NAMALWA (cell line): Measurements from ENCODE around the gene SLC13A5.

Source experiments
- DNase-seq: peaks from one replicate; pipeline ENCODE4 v3.0.0-alpha.2; 2015; ENCODE audit warnings: low spot score

SLC13A5 gene

DNA sequence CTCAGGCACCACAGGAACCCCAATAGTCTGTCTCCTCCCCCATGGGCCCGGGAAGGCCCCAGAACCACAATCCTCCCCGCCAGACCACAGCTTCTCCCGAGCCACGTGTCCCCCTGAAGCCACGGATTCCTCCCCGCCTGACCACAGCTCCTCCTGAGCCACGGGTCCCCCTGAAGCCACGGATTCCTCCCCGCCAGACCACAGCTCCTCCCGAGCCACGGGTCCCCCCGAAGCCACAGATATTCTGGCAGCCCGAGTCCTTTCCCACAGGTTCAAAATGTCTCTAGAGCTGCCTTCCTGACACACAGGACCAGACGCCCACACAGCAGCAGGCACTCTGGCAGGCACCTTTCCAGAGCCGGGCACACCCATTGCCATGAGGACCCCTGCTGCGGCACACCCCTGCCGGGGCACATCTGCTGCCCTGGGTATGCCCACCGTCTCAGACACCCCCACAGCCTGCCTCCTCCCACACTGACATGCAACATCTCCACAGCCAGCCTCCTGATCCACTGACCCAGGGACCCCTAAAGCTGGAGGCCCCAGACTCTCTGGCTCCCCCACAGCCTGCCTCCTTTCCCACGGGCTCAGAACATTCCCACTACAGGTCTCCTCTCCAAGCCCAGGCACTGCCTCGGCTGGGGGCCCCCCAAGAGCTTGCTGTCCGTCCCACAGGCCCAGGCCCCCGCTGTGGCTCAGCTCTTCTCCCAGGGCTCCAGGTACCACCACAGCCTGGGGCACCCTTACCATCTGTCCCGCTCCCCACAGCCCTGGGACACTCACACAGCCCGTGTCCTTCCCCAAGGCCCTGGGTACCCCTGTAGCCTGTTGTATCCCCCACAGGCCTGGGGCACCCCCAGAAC lies 74.9 kb downstream of the SLC13A5 start:
- no peak for DNase-seq

- DNase-seq, result no peak
These were observed 75.7 kb downstream of the SLC13A5 start for GRCh38 chr17:6637458-6637840.

DNA sequence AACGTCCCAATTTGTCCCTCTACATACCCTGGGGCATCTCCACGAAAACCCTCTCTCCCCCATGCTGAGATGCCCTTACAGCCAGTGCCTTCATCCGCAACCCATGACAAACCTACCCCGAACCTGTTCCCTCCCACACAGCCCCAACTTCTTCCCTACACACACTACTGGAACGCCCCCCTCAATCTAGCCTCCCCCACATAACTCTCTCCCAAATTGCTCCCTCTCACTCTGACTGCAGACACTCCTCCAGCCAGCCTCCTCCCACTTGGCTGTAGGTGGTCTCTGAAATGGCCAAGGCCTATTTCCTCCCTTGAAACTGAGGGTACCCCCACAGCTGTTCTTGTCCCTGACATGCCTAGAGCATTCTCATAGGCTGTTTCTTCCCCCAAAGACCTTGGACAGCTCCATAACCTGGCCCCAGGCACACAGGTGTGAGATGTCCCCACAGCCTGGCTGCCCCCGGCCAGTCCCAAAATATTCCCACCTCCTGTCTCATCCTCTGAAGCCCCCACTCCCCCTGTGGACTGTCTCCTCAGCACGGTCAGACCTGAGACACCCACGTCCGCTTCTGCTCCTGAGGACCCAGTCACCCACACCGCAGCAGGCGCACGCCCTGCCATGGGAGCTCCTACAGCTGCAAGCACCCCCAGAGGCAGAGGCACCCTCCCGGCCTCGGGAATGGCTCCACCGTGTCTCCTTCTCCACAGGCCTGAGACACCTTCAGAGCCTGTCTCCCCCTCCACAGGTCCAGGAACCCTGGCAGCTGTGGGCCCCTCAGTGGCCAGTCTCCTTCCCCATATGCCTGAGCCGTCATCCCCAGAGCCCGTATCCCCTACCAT lies 76.3 kb downstream of the SLC13A5 start:
- DNase-seq, result no peak

DNA sequence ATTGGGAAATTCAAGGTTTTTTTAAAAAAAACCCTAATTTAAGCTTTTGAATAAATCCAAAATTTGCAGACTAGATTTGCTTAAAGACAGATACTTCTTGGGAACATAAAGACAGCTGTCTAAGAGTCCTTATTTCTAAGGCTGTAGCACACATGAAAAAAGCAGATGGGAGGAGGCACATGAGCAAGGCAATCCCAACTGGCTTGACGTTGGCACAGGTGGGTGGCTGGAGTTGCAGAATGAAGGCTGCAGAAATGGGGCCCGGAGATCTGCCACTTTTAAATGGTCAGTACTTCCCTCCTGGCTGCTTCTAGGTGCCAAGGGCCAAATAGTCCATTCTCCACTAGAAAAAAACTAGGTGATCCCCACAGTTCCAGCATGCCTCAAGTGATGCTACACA lies 77.1 kb downstream of the SLC13A5 start:
- no peak for DNase-seq
